ENCODE measurements around the gene KATNAL1. TPM values are rescaled to one million over a fixed set of nuclear protein-coding genes. Genes with fewer than 3 reads are reported as not detected.

Gene KATNAL1
- total RNA-seq, 1 donor from 2014 or later: 36.2 TPM

DNA sequence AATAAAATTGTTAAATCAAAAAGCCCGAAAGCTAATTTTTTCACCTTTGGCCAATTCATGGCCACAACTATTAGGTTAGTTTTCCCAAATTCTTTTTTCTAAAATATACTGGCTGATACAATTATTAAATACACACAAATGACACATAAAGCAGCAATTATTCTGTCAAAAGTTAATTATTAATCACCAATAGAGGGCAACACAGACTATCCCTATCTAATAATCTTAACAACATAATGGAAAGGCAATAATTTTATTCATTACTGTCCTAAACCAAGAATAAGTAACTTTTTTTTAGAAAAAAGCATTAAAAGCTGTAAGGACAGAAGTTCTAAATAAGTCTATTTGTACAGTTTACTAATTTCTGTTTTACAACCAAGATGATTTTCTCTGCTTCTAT, 51.7 kb downstream of the KATNAL1 start:
- H3K4me3 Mint-ChIP-seq (ENCODE audit: unreplicated experiment): no peak overlapping the region
- TF ChIP-seq, protein P1, sequence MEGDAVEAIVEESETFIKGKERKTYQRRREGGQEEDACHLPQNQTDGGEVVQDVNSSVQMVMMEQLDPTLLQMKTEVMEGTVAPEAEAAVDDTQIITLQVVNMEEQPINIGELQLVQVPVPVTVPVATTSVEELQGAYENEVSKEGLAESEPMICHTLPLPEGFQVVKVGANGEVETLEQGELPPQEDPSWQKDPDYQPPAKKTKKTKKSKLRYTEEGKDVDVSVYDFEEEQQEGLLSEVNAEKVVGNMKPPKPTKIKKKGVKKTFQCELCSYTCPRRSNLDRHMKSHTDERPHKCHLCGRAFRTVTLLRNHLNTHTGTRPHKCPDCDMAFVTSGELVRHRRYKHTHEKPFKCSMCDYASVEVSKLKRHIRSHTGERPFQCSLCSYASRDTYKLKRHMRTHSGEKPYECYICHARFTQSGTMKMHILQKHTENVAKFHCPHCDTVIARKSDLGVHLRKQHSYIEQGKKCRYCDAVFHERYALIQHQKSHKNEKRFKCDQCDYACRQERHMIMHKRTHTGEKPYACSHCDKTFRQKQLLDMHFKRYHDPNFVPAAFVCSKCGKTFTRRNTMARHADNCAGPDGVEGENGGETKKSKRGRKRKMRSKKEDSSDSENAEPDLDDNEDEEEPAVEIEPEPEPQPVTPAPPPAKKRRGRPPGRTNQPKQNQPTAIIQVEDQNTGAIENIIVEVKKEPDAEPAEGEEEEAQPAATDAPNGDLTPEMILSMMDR (IDR thresholded peaks at IDR 0.05): peak; percentile 64
- DNase-seq (ENCODE audit: low spot score): no peak
- no peaks in the 10 kb centered on the region for H3K9me3 Mint-ChIP-seq (ENCODE audit: low read depth)
- H3K36me3 Mint-ChIP-seq (ENCODE audit: low read depth): peaks cover 7% of the 10 kb centered on the region
- H3K4me1 Mint-ChIP-seq (ENCODE audit: low read depth): peaks cover 30% of the 10 kb centered on the region
- H3K27me3 Mint-ChIP-seq (ENCODE audit: low read depth): no peaks in the 10 kb centered on the region
- no peak overlapping the region for H3K27ac Mint-ChIP-seq (ENCODE audit: unreplicated experiment)

DNA sequence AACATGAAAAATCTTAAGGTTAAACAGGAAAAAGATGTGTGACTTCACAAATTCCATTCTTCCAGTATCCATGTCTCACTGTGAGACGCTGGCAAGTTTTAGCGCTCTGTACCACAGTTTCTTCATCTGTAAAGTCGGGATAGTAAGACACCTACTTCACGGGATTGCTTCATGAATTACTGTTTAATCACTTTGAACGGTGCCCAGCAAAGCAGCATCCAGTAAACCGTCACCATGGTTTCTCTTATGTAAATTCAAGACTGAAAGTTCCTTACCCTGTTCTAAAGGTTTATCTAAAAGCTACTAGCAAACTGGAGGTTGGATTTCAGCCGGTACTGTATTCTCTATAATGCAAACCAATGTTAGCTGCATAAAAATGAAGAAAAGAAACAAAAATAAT, 53.5 kb downstream of the KATNAL1 start:
- H3K27me3 Mint-ChIP-seq (ENCODE audit: low read depth): no peaks in the 10 kb centered on the region
- H3K4me3 Mint-ChIP-seq (ENCODE audit: unreplicated experiment): no peak overlapping the region
- TF ChIP-seq, protein P1 (IDR thresholded peaks at IDR 0.05): no peak
- DNase-seq (ENCODE audit: low spot score): no peak
- peaks cover 3% of the 10 kb centered on the region for H3K9me3 Mint-ChIP-seq (ENCODE audit: low read depth)
- H3K4me1 Mint-ChIP-seq (ENCODE audit: low read depth): peaks cover 16% of the 10 kb centered on the region
- H3K27ac Mint-ChIP-seq (ENCODE audit: unreplicated experiment): no peak overlapping the region
- H3K36me3 Mint-ChIP-seq (ENCODE audit: low read depth): peaks cover 9% of the 10 kb centered on the region

DNA sequence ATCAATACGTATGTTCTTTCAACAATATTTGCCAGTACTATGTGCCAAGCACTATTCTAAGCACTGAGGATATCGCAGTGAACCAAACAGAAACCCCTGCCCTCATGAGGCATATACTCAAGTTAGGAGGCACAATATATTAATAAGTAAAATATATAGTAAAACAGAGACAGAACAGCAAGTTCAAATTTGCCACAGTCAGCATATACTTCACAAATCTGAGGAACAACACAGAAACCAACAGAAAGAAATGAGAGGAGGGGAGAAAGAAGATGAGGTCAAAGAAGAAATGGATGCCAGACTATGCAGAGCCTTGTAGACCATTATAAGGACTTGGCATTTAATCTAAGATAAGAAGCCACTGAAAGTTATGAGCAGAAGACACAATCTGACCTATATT, 59.9 kb downstream of the KATNAL1 start:
- no peak overlapping the region for H3K27ac Mint-ChIP-seq (ENCODE audit: unreplicated experiment)
- peaks cover 13% of the 10 kb centered on the region for H3K36me3 Mint-ChIP-seq (ENCODE audit: low read depth)
- H3K27me3 Mint-ChIP-seq (ENCODE audit: low read depth): no peaks in the 10 kb centered on the region
- no peaks in the 10 kb centered on the region for H3K4me1 Mint-ChIP-seq (ENCODE audit: low read depth)
- peaks cover 3% of the 10 kb centered on the region for H3K9me3 Mint-ChIP-seq (ENCODE audit: low read depth)
- H3K4me3 Mint-ChIP-seq (ENCODE audit: unreplicated experiment): no peak overlapping the region
- DNase-seq (ENCODE audit: low spot score): no peak
- TF ChIP-seq, protein P1 (IDR thresholded peaks at IDR 0.05): no peak

DNA sequence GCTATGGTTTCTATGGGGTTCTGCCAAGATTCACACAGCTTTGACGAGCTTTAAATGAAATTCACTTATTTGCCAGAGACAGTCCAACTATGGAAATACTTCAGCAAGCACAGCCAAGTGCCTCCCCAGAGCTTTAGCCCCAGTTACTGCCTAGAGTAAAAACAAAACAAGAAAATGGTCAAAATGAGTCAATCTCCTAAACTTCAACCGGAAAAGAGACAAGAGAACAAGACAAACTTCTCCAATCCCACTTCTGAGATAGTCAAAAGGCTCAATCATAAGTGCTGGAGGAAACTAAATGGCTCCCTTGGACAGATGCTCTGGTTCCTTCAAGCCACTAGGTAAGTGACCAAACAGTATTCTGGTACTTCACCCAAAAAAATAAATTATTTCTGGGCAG, 65.8 kb downstream of the KATNAL1 start:
- TF ChIP-seq, protein P1 (IDR thresholded peaks at IDR 0.05): no peak
- DNase-seq (ENCODE audit: low spot score): no peak
- no peak overlapping the region for H3K4me3 Mint-ChIP-seq (ENCODE audit: unreplicated experiment)
- H3K4me1 Mint-ChIP-seq (ENCODE audit: low read depth): peaks cover 9% of the 10 kb centered on the region
- H3K36me3 Mint-ChIP-seq (ENCODE audit: low read depth): peaks cover 8% of the 10 kb centered on the region
- no peaks in the 10 kb centered on the region for H3K27me3 Mint-ChIP-seq (ENCODE audit: low read depth)
- H3K27ac Mint-ChIP-seq (ENCODE audit: unreplicated experiment): peak overlapping the region; percentile 42
- H3K9me3 Mint-ChIP-seq (ENCODE audit: low read depth): no peaks in the 10 kb centered on the region

DNA sequence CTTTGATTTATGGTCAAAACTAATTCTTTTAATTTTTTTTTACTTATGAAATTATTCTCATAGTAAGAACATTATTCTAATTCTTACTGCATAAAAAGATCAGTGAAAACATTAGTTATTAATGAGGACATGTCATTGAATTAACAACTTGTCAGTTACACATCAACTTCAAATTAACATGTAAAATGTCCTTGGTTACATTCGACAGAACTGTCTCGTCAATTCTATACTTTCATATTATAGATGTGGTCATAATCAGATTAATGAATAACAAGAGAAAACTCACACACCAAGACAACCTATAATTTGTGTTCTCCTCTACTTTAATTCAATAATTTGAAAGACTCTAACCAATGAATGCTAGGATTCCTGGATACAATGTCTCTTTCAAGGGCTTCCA, 66.7 kb downstream of the KATNAL1 start:
- no peaks in the 10 kb centered on the region for H3K27me3 Mint-ChIP-seq (ENCODE audit: low read depth)
- H3K9me3 Mint-ChIP-seq (ENCODE audit: low read depth): no peaks in the 10 kb centered on the region
- H3K36me3 Mint-ChIP-seq (ENCODE audit: low read depth): peaks cover 8% of the 10 kb centered on the region
- peaks cover 9% of the 10 kb centered on the region for H3K4me1 Mint-ChIP-seq (ENCODE audit: low read depth)
- TF ChIP-seq, protein P1 (IDR thresholded peaks at IDR 0.05): no peak
- DNase-seq (ENCODE audit: low spot score): no peak
- H3K4me3 Mint-ChIP-seq (ENCODE audit: unreplicated experiment): no peak overlapping the region
- H3K27ac Mint-ChIP-seq (ENCODE audit: unreplicated experiment): no peak overlapping the region
